Activated CD8-positive, alpha-beta memory T cell treated with anti-CD3 and anti-CD28 coated beads for 48 hours (primary cell): Measurements from ENCODE around the gene KCTD17.
A peak's percentile ranks its signal among the peaks of the same experiment; 100 is the strongest.
"Not testable (repeated sequence)": the region's sequence is repeated elsewhere in the genome, so short reads cannot be mapped to it uniquely, and the experiment has no call there.

Experiments
- DNase-seq, 3 experiments: peaks; one replicate each; pipeline ENCODE4 v3.0.0-alpha.2; 2020; ENCODE audit warnings: low read depth in 2 of 3, low spot score in 2 of 3

Gene KCTD17

DNA sequence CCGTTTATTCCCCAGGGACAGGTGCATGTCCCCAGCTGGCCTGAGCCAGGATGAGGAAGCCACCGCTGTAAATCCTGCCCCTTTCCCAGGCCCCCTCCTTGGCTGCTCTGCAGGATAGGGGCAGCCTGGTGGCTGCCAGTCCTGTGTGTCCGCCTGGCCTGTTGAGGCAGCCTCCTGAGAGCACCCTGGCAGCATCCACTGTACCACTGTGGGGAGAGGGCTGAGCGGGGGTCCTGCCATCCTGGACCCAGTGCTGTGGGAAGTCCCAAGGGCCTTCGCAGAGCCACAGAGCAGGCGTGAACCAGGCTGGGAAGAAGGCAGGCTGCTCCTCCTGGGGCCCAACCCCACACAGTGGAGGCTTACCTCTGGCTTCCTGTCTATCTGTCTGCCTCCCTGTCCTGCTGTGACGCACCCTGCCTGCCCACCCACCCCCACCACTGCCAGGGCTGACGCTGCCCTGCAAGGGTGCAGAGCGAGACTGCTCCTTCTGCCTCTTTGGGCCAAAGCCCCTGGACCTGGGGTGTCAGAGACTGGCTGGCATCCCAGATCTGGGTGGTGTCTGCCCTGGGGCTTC is 8.4 kb downstream of the KCTD17 start:
- DNase-seq: no peak

DNA sequence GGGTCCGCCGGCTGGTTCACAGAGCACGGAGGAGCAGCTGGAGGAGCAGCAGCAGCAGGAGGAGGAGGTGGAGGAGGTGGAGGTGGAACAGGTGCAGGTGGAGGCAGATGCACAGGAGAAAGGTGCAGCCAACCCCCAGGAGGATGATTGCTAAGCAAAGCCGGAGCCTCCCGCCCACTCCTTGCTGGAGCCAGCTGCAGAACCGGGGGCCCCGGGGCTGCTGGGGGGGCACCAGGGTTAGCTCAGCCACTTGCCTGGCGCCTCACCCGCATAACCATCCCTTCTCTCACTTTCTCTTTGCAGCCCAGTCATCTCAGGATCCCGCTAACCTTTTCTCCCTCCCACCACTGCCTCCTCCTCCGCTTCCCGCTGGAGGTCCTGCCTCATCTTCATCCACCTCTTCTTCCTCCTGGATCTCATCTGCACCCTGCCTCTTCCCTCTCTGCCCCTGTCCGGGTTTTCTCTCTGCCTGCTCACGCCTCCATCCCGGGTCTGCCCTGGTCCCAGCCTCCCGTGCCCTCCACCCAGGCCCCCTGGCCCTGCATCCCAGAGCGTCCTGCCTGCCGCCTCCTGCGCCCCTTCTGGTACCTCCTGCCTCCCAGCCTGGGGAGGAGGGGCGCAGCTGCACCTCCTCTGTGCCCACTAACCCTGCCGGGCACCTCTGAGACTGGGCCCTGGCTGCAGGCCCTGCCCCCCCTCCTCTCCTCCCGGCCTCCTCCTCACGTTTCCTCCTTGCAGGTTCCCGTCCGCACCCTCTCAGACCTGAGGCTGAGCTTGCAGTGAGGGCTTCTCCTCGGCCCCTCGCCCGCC is 9.5 kb downstream of the KCTD17 start:
- DNase-seq: peak in 2 of 3 experiments; percentile 52 to 63

DNA sequence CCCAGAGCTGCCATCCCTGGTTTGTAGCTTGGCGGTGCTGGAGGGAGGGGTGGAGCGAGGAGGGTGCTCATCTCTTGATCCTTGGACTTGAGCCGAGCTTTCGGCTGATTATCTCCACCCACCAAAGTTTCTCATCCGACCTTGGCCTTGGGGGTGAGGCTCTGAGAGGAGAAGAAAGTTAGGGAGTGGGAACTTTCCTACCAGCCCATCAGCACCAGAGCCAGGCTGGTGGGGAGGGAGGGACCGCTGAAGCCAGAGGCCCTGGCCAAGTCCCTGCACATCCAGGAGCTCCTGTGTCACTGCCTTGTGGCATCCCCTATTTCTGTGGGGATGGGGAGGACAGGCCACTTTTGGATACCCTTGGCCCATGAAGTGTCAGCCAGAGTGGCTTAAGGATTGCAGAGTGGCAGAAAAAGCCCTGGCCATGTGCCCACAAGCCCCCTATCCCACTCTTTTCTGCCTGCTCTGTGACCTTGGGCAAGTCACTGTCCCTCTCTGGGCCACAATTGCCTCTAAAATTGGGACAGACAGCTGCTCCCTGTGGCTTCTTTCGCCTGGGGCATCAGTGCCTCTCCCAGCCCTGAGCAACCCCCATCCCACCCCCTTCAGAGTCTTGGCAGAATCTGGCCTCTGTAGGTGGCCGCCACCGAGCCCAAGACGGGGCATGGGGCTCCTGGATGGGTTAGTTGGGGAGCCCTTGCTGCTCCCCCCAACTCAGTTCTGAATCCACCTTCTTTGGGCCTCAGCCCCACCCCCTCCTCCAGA is 10.3 kb downstream of the KCTD17 start:
- DNase-seq: no peak

DNA sequence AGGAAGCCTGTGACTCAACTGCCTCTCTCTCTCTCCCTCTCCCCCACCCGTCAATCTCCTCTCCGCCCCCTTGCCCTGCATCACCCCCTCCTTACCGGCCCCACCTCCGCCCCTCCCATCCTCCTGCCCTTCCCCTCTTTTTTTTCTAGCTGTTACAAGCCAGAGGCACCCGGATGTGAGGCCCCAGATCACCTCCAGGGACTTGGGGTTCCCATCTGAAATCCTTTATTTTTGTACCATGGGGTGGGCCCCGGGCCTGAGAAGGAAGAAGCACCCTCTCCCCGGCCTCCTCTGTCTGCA is 10.8 kb downstream of the KCTD17 start:
- no peak for DNase-seq

DNA sequence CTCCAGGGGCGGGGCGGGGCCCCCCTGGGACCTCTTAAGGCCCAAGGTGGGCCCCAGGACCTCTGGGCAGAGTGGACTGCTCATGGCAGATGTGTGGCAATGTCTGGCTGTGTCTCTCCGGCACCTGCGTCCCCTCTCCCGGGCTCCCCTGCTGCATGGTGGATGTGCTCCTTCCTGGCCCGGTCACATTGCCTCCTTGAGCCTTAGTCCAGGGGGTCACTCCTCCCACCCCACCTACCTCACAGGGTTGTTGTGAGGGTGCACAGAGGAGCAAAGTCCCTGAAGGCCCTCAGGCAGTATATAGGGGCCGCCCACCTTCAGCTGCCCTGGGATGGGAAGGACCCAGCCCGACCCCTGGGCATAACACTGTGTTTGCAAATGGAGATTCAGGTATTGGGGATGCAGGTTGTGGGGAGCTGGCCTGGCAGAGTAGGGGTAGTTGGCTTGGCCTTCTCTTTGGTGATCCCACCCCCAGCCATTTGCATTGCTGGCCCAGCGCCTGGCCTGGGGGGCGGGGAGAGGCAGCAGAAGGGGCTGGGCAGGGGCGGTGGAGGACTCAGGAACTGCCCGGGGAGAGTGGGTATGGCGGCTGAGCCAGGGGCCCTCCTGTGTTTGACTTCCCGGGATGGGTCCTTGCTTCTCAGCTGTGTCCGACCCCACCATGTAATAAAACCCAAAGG is 11.3 kb downstream of the KCTD17 start:
- DNase-seq: no peak

DNA sequence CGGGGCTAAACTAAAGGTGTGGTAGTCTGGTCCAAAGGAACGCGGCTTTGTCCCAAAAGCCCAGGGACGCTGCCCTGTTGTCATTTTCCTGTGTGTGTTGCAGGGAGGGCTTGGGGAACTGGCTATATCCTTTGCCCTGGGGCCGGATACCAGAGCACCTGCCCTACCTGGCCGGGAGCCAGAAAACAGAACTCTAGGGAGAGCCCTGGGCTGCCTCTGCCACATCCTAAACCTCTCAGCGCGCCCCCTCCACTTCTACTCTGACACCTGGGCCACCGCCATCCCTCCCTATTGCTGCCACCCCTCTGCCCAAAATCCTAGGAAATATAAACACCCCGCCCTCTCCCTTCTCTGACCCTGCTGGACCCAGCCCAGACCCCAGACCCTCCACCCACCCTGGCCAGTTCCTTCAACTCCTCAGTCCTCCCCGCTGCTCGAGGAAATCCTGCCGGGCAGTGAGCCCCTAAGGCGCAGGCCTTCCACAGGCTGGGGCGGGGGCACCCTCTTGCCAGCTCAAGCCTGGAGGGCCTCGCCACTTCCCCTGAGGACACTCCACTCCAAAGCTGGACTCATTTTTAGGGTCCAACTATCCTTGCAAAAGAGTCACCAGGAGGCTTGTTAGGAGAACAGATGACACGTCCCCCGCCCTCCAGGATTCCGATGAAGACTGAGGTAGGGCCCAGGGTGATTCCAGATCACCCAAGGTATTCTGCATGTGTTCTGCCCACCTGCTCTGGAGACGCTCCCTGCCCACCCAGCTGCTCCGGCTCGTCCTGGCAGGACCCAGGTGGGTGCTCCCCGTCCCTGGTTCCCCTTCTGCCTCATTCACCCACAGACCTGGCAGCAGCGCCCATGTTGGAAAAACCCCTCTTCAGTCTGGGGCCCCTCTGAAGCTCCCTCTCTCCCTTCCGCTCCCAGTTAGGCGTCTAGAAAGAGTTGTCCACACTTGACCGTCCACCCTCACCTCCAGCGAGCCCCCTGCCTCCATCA is 12.2 kb downstream of the KCTD17 start:
- no peak for DNase-seq

DNA sequence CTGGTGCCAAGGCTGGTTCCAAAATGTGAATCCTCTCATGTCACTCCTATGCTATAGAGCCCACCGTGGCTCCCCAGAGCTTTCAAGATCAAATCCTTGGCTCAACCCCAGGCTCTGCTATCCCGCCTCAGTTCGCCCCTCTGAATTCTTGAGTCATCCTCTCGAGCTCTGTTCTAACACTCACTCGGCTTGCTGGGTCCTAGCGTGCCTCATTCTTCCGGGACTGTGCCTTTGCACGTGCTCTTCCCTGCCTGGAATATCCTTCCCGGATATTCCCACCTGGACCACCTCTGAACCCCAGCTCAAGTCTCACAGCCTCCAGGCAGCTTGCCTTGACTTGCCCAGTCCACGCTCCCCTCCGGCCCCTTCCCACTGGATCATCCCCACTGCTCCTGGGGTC is 13.0 kb downstream of the KCTD17 start:
- DNase-seq: no peak

DNA sequence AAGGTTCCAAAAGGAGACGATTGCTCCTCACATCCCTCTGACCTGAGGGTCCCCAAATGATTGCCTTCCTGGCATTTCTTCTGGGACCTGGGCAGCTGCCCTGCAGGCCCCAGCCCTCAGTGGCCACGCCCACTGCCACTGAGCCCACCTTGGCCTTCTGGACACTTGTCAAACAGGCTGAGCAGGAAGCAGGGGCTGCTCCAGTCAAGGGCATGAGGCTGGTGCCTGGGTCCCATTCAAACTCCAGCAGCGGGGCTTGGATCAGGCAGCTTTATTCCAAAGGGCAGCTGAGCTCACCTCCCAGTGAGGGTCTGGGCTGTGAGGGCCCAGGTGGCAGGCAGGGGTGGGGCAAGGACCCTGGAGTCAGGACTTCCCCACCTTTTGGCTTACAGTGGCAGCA is 13.6 kb downstream of the KCTD17 start:
- no peak for DNase-seq

DNA sequence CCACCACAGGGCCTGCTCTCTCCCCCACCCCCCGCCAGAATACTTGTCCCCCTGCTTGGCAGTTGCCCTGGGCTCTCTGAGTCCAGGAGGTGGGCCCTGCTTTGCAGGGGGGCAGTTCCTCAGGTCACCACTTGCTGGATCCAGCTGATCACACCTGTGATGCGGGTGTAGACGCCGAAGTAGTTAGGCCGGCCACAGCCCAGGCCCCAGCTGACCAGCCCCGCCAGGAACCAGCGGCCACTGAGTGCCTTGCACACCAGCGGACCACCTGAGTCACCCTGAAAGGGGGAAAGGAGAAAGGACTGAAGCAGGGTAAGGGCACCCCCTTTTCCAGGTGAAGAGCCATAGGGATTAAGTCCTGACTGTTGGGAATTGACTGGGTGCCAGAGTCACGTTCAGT is 14.4 kb downstream of the KCTD17 start:
- no peak for DNase-seq

DNA sequence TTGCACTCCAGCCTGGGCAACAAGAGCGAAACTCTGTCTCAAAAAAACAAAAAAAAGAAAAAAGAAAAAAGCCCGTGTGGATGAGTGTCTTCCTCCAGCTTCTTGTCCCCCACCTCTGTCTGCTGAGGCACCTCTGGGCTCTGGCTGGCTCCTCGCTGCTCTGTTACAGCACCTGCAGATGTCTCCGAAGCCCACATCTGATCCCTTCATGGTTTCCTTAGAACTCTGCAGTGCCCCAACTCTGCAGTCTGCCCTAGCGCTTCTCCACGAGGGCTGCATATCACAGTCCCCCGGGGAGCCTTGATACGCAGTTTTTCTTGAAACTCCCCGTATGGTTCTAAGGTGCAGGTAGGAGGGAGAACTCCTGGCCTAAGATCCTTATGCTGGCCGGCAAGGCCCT is 15.9 kb downstream of the KCTD17 start:
- no peak for DNase-seq

DNA sequence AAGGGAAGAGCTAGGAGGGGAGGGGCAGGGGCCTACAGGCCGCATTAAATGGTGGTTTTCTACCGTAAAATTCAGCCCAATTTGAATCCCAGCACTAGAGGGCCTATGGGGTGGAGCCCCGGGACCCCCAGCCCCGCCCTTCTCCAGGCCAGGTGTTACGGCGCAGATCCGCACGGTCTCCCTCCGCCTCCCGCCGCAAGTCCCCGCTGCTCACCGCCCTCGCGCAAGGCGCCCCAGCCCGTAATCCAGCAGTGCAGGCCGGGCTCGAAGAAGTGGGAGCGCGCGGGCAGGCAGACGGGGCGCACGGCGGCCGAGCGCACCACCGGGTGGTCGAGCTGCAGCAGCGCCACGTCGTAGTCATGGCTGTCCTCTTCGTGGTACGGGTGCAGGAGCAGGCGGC is 17.3 kb downstream of the KCTD17 start:
- DNase-seq: no peak

DNA sequence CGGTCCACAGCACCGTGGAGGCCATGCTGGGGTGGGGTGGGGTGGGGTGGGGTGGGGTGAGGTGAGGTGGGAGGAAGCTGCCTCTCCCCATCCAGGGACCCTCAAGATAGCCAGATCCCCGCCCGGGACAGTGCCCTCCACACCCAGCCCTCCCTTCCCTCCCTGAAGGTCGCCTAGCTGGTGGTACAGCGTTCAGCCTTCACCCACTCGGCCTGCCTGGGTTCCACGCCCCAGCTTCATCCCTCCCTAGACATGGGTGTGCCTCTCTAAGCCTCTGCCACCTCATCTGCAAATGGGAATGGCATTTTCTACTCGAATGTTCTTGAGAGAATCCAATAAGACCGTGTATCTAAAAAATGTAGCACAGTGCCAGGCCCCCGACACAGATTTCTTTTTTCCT is 17.8 kb downstream of the KCTD17 start:
- DNase-seq: no peak

DNA sequence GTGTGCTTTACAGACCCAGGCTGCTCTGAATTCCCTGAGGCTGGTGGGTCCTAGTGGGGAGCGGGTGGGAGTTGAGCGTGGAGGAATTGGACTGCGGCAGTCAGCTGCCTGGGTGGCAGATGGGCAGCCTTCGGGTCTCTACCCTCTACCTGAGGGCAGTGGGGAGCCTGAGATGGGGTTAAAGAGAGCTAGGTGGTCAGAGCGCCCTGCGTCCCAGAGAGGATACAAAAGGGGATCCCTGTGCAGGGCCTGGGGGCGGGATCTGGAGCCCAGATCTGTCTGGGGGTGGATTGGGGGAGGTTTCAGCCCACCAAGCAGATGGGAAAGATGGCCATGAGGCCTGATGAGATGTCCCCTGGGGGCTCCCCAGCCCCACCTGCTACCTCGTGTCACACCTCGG is 18.2 kb downstream of the KCTD17 start:
- DNase-seq: no peak

DNA sequence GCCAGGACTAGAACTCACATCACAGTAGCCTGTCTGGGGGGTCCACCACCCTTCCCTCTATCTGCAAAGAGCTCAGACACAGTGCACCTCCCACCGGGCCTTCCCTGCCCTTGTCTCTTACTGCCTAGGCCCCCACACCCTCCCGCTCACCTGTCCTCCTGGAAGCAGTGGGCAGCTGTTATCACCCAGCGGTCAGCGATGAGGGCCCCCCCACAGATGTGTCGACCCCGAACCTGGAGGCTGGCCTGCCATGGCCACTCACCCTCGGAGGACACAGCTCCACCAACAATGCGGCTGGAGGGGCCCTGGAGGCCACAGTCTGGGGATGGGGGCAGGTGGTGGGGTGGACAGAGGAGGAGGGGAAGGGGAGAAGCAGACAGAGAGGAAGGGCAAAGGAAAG is 18.8 kb downstream of the KCTD17 start:
- DNase-seq: no peak

DNA sequence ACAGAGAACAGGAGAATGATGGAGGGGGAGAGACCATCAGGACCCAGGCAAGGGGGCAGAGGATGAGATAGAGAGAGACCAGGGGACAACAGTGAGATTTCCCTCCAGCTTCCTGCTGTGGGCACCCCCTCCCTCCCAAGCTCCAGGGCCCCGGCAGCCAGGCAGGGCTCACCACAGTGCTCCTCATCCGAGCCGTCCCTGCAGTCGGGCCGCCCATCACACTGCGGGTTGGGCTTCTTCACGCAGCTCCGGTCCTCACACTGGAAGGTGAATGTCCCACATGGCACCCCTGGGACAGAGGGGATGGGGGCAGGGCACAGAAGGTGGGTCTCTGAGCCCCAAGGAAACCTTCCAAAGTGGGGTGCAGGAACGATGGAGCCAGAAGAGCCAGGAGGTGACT is 19.2 kb downstream of the KCTD17 start:
- DNase-seq: no peak

DNA sequence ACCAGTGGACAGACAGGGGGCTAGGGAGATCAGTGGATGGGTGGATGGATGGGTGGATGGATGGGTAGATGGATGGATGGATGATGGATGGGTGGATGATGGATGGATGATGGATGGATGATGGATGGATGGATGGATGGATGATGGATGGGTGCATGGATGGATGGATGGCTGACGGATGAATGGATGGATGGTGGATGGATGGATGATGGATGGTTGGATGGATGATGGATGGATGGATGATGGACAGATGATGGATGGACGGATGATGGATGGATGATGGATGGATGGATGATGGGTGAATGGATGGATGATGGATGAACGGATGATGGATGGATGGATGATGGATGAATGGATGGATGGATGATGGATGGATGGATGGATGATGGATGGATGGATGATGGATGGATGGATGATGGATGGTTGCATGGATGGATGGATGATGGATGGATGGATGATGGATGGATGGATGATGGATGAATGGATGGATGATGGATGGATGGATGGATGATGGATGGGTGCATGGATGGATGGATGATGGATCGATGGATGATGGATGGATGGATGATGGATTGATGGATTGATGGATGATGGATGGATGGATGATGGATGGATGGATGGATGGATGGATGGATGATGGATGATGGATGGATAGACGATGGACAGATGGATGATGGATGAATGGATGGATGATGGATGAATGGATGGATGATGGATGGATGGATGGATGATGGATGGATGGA is 20.5 kb downstream of the KCTD17 start:
- DNase-seq: not testable (repeated sequence)

DNA sequence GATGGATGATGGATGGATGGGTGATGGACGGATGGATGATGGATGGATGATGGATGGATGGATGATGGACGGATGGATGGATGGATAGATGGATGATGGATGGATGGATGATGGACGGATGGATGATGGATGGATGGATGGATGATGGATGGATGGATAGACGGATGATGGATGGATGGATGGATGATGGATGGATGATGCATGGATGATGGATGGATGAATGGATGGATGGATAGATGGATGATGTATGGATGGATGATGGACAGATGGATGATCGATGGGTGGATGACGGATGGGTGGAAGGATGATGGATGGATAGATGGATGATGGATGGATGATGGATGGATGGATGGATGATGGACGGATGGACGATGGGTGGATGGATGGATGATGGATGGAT is 21.1 kb downstream of the KCTD17 start:
- no peak for DNase-seq

DNA sequence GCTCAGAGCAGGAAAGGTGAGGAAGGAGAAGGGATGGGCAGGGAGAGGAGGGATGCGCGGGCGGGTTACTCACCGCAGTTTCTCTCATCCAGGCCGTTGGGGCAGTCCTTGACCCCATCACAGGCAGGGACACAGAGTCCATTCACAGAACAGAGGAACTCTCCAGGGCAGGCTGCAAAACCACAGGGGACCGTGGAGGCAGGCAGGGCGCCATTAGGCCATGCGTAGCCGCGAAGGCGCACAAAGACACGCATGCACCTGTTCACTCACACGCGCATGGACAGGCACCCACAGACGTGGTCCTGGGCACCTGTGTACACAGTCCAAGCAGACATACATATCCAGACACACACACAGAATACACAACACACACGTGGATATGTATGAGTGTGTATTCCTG is 23.0 kb downstream of the KCTD17 start:
- no peak for DNase-seq

DNA sequence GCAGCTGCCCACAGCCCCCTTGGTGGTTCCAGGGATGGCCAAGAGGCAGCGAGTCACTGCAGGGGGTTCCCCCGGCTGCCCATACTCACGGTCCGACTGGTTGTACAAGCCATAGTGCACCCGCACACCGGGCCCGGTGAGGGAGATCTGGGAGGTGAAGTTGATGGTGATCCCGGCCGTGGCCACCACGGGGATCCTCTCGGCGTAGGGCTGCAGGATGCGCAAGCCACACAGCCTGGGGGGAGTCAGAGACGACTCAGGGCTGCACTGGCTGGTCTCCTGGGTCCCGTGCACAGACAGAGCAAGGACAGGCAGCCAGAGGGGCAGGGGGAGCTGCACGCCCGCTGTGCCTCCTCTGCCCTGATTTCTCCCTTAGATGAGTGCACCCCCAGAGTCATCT is 23.5 kb downstream of the KCTD17 start:
- no peak for DNase-seq

DNA sequence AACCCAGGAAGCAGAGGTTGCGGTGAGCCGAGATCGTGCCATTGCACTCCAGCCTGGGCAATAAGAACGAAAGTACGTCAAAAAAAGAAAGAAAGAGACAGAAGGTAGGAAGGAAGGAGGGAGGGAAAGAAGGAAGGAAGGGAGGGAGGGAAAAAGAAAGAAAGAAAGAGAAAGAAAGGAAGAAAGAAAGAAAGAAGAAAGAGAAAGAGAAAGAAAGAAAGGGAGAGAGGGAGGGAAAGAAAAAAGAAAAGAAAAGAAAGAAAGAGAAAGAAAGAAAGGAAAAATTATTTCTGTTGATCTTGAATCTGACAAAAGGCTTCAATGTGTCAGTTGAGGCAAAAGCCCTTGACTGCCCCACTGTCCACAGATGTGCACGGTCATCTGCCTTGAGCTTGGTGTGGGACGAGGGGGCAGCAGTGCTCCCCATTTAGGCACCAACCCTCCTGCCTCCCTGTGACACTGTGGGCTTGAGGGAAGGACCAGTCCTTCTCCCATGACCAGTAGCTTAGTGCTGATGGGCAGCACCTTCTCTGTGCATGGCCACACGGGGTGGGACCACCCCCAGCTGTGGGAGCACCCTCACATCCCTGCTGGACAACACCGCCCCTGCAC is 24.4 kb downstream of the KCTD17 start:
- no peak for DNase-seq
